ENCODE measurements around the gene COL24A1.
"Not testable (repeated sequence)": the region's sequence is repeated elsewhere in the genome, so short reads cannot be mapped to it uniquely, and the experiment has no call there.

Gene COL24A1

GRCh38 chr1:85983316-85983715 lies 173.3 kb downstream of the COL24A1 start:
- no peak overlapping the region for H3K27ac ChIP-seq (ENCODE audit: low read depth, low read length)
- no peaks in the 10 kb centered on the region for H3K27me3 ChIP-seq (ENCODE audit: insufficient read depth, low read length)
- WGBS = 94% methylated on average over 1 of the region's 1 CpG

GRCh38 chr1:85976516-85977205 lies 179.9 kb downstream of the COL24A1 start:
- Histone ChIP-seq H3K36me3 (ENCODE audit: insufficient read depth, low read length) (no peaks in the 10 kb centered on the region), H3K9me3 (ENCODE audit: insufficient read depth, low read depth, low read length) (no peaks in the 10 kb centered on the region), H3K4me3 (ENCODE audit: low read length) (no peak overlapping the region), H3K9ac (ENCODE audit: low read depth, low read length) (no peak overlapping the region), H3K27me3 (ENCODE audit: insufficient read depth, low read length) (no peaks in the 10 kb centered on the region), H3K4me1 (ENCODE audit: insufficient read depth, low read length) (peaks cover 10% of the 10 kb centered on the region), H3K27ac (ENCODE audit: low read depth, low read length) (no peak overlapping the region)
- WGBS = 87% methylated on average over 4 of the region's 4 CpGs

More at GRCh38 chr1:85983316-85983715, 173.3 kb downstream of the COL24A1 start:
- Histone ChIP-seq H3K4me1 (ENCODE audit: insufficient read depth, low read length) (no peaks in the 10 kb centered on the region), H3K9ac (ENCODE audit: low read depth, low read length) (no peak overlapping the region), H3K4me3 (ENCODE audit: low read length) (no peak overlapping the region), H3K36me3 (ENCODE audit: insufficient read depth, low read length) (no peaks in the 10 kb centered on the region), H3K9me3 (ENCODE audit: insufficient read depth, low read depth, low read length) (no peaks in the 10 kb centered on the region)

- Histone ChIP-seq H3K36me3 (ENCODE audit: insufficient read depth, low read length) (no peaks in the 10 kb centered on the region), H3K4me1 (ENCODE audit: insufficient read depth, low read length) (peaks cover 10% of the 10 kb centered on the region), H3K9me3 (ENCODE audit: insufficient read depth, low read depth, low read length) (no peaks in the 10 kb centered on the region), H3K27ac (ENCODE audit: low read depth, low read length) (no peak overlapping the region), H3K4me3 (ENCODE audit: low read length) (no peak overlapping the region), H3K9ac (ENCODE audit: low read depth, low read length) (no peak overlapping the region), H3K27me3 (ENCODE audit: insufficient read depth, low read length) (no peaks in the 10 kb centered on the region)
- WGBS = 15% methylated on average over 5 of the region's 5 CpGs
Measured at GRCh38 chr1:85975912-85976371, 180.6 kb downstream of the COL24A1 start.

- Histone ChIP-seq H3K27ac (ENCODE audit: low read depth, low read length) (no peak overlapping the region), H3K27me3 (ENCODE audit: insufficient read depth, low read length) (no peaks in the 10 kb centered on the region), H3K9me3 (ENCODE audit: insufficient read depth, low read depth, low read length) (no peaks in the 10 kb centered on the region), H3K4me1 (ENCODE audit: insufficient read depth, low read length) (0 out of 2 replicates have a peak, but pooled peaks cover 6% of the 10 kb centered on the region), H3K9ac (ENCODE audit: low read depth, low read length) (no peak overlapping the region), H3K4me3 (ENCODE audit: low read length) (no peak overlapping the region), H3K36me3 (ENCODE audit: insufficient read depth, low read length) (no peaks in the 10 kb centered on the region)
- 92% methylated on average over 2 of the region's 2 CpGs for WGBS
Measured at GRCh38 chr1:85962457-85962856, 194.1 kb downstream of the COL24A1 start.

- 83% methylated on average over 1 of the region's 2 CpGs for WGBS
- H3K36me3 ChIP-seq (ENCODE audit: insufficient read depth, low read length) = no peaks in the 10 kb centered on the region
Measured at GRCh38 chr1:85957760-85958159, 198.8 kb downstream of the COL24A1 start.

GRCh38 chr1:85955218-85955617 lies 201.4 kb downstream of the COL24A1 start:
- not testable (repeated sequence) for H3K9me3 ChIP-seq (ENCODE audit: insufficient read depth, low read depth, low read length); H3K4me3 ChIP-seq (ENCODE audit: low read length); H3K9ac ChIP-seq (ENCODE audit: low read depth, low read length); H3K27me3 ChIP-seq (ENCODE audit: insufficient read depth, low read length); H3K27ac ChIP-seq (ENCODE audit: low read depth, low read length); H3K4me1 ChIP-seq (ENCODE audit: insufficient read depth, low read length); H3K36me3 ChIP-seq (ENCODE audit: insufficient read depth, low read length)
- 87% methylated on average over 7 of the region's 7 CpGs for WGBS

More at GRCh38 chr1:85957760-85958159, 198.8 kb downstream of the COL24A1 start:
- Histone ChIP-seq H3K4me1 (ENCODE audit: insufficient read depth, low read length) (no peaks in the 10 kb centered on the region), H3K27me3 (ENCODE audit: insufficient read depth, low read length) (no peaks in the 10 kb centered on the region), H3K27ac (ENCODE audit: low read depth, low read length) (no peak overlapping the region), H3K9me3 (ENCODE audit: insufficient read depth, low read depth, low read length) (no peaks in the 10 kb centered on the region), H3K9ac (ENCODE audit: low read depth, low read length) (no peak overlapping the region), H3K4me3 (ENCODE audit: low read length) (no peak overlapping the region)

- 93% methylated on average over 3 of the region's 3 CpGs for WGBS
- H3K9ac ChIP-seq (ENCODE audit: low read depth, low read length) = no peak overlapping the region
- H3K4me3 ChIP-seq (ENCODE audit: low read length) = no peak overlapping the region
- H3K27ac ChIP-seq (ENCODE audit: low read depth, low read length) = no peak overlapping the region
- H3K36me3 ChIP-seq (ENCODE audit: insufficient read depth, low read length) = no peaks in the 10 kb centered on the region
- H3K27me3 ChIP-seq (ENCODE audit: insufficient read depth, low read length) = no peaks in the 10 kb centered on the region
- H3K9me3 ChIP-seq (ENCODE audit: insufficient read depth, low read depth, low read length) = no peaks in the 10 kb centered on the region
- no peaks in the 10 kb centered on the region for H3K4me1 ChIP-seq (ENCODE audit: insufficient read depth, low read length)
Measured at GRCh38 chr1:85952460-85952859, 204.1 kb downstream of the COL24A1 start.

GRCh38 chr1:85947186-85947585 lies 209.4 kb downstream of the COL24A1 start:
- Histone ChIP-seq H3K9me3 (ENCODE audit: insufficient read depth, low read depth, low read length) (no peaks in the 10 kb centered on the region), H3K27me3 (ENCODE audit: insufficient read depth, low read length) (no peaks in the 10 kb centered on the region), H3K27ac (ENCODE audit: low read depth, low read length) (no peak overlapping the region), H3K4me3 (ENCODE audit: low read length) (no peak overlapping the region), H3K4me1 (ENCODE audit: insufficient read depth, low read length) (no peaks in the 10 kb centered on the region), H3K36me3 (ENCODE audit: insufficient read depth, low read length) (no peaks in the 10 kb centered on the region), H3K9ac (ENCODE audit: low read depth, low read length) (no peak overlapping the region)
- WGBS = no CpG with 5 or more reads among the region's 2 CpGs

- 95% methylated on average over 1 of the region's 1 CpG for WGBS
- H3K36me3 ChIP-seq (ENCODE audit: insufficient read depth, low read length) = no peaks in the 10 kb centered on the region
Measured at GRCh38 chr1:85943945-85944344, 212.6 kb downstream of the COL24A1 start.

GRCh38 chr1:85943526-85943925 lies 213.0 kb downstream of the COL24A1 start:
- H3K36me3 ChIP-seq (ENCODE audit: insufficient read depth, low read length) = no peaks in the 10 kb centered on the region
- no peak overlapping the region for H3K27ac ChIP-seq (ENCODE audit: low read depth, low read length)
- WGBS = 100% methylated on average over 3 of the region's 4 CpGs
- H3K4me1 ChIP-seq (ENCODE audit: insufficient read depth, low read length) = no peaks in the 10 kb centered on the region
- no peak overlapping the region for H3K9ac ChIP-seq (ENCODE audit: low read depth, low read length)
- no peaks in the 10 kb centered on the region for H3K27me3 ChIP-seq (ENCODE audit: insufficient read depth, low read length)
- no peaks in the 10 kb centered on the region for H3K9me3 ChIP-seq (ENCODE audit: insufficient read depth, low read depth, low read length)
- H3K4me3 ChIP-seq (ENCODE audit: low read length) = no peak overlapping the region

More at GRCh38 chr1:85943945-85944344, 212.6 kb downstream of the COL24A1 start:
- Histone ChIP-seq H3K9me3 (ENCODE audit: insufficient read depth, low read depth, low read length) (no peaks in the 10 kb centered on the region), H3K27me3 (ENCODE audit: insufficient read depth, low read length) (no peaks in the 10 kb centered on the region), H3K4me1 (ENCODE audit: insufficient read depth, low read length) (no peaks in the 10 kb centered on the region), H3K27ac (ENCODE audit: low read depth, low read length) (no peak overlapping the region), H3K9ac (ENCODE audit: low read depth, low read length) (no peak overlapping the region), H3K4me3 (ENCODE audit: low read length) (no peak overlapping the region)

GRCh38 chr1:85940656-85941306 lies 215.8 kb downstream of the COL24A1 start:
- no peak overlapping the region for H3K4me3 ChIP-seq (ENCODE audit: low read length)
- no peak overlapping the region for H3K27ac ChIP-seq (ENCODE audit: low read depth, low read length)
- no peaks in the 10 kb centered on the region for H3K27me3 ChIP-seq (ENCODE audit: insufficient read depth, low read length)
- H3K36me3 ChIP-seq (ENCODE audit: insufficient read depth, low read length) = no peaks in the 10 kb centered on the region
- no peaks in the 10 kb centered on the region for H3K4me1 ChIP-seq (ENCODE audit: insufficient read depth, low read length)
- WGBS = 80% methylated on average over 2 of the region's 2 CpGs
- H3K9me3 ChIP-seq (ENCODE audit: insufficient read depth, low read depth, low read length) = no peaks in the 10 kb centered on the region
- no peak overlapping the region for H3K9ac ChIP-seq (ENCODE audit: low read depth, low read length)

Measured in HUES64 (cell line).